GM18951 (cell line): Measurements from ENCODE around the gene FAM120A.
A peak's percentile ranks its signal among the peaks of the same experiment; 100 is the strongest.

Experiments
- POLR2A ChIP-seq: IDR thresholded peaks from 4 replicates; pipeline ENCODE4 v1.6.1; 2011; ENCODE audit warnings: mild to moderate bottlenecking; ENCODE audit not compliant: insufficient read length, insufficient read depth; ENCODE audit errors: extremely low read depth
- in situ Hi-C: fragments of 300-500 bp; cut with MboI; formaldehyde crosslinking; loops from one replicate; pipeline ENCODE4 v1.12.0; 2022; ENCODE audit warnings: low sequenced_read_pairs, mixed read lengths, inconsistent platforms; ENCODE audit not compliant: unreplicated experiment

FAM120A gene

DNA sequence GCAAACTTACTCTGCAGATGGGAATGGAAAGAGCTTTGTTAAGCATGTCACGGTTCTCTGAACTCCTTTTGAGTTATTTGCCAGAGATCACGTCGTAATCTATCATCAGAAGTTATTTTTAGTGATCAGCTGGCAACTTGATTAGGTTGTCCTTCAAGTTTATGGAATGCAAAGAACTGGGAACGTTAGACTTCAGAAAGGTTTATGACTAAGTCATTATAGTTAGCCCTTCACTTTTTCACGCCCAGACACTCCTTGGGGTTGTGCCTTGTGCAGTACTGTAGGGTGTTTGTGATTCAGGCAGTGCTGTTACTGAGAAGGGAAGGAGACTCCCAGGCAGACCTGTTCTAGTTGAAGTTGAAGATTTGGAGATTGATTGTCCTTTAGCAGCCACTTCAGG lies 98.1 kb downstream of the FAM120A start:
- in situ Hi-C loops, result loop anchor here (25.0 kb wide), 1 partner anchor 387 kb away; no protein-coding TSS in a partner anchor
- no peak for TF ChIP-seq POLR2A

DNA sequence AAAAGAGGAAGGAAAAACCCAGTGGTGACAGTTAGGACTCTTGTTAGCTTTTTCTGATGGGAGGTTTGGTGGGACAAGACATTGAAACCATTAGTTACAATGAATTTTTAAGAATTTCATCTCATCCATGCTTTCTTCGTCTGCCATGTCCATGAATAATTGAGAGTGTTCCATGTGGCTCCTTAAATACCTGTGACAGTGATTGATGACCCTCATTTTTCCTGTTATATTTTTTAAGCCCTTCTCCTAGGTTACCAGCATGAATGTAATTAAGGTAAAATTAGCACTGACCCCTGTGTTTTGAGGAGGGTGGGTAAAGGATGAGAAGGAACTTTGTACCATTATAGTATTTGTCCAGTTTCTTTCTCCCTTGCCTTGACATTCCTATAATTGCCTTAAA lies 101.4 kb downstream of the FAM120A start:
- in situ Hi-C loops, result loop anchor here (25.0 kb wide), 1 partner anchor 391 kb away; no protein-coding TSS in a partner anchor

DNA sequence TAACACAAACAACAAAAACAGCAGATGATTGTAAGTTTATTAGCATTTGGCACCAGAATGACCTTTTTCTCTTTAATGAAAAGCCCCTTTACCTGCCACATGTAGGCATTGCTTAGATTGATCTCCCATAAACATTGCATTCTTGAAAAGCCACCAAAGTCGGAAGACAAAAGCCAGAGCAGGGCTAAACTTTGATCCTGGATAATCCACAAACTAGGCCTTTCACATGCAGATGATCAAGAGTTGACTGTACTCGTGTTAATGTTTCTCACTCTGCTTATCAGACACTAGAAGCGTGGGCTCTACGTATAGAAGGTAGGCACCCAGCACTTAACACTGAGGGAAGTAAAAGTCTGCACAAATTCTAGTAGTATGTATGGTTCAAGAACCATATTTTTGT lies 103.9 kb downstream of the FAM120A start:
- no peak for TF ChIP-seq POLR2A
- in situ Hi-C loops, result loop anchor here (25.0 kb wide), 1 partner anchor 393 kb away; no protein-coding TSS in a partner anchor

More for the DNA sequence above, 101.4 kb downstream of the FAM120A start:
- no peak for TF ChIP-seq POLR2A

DNA sequence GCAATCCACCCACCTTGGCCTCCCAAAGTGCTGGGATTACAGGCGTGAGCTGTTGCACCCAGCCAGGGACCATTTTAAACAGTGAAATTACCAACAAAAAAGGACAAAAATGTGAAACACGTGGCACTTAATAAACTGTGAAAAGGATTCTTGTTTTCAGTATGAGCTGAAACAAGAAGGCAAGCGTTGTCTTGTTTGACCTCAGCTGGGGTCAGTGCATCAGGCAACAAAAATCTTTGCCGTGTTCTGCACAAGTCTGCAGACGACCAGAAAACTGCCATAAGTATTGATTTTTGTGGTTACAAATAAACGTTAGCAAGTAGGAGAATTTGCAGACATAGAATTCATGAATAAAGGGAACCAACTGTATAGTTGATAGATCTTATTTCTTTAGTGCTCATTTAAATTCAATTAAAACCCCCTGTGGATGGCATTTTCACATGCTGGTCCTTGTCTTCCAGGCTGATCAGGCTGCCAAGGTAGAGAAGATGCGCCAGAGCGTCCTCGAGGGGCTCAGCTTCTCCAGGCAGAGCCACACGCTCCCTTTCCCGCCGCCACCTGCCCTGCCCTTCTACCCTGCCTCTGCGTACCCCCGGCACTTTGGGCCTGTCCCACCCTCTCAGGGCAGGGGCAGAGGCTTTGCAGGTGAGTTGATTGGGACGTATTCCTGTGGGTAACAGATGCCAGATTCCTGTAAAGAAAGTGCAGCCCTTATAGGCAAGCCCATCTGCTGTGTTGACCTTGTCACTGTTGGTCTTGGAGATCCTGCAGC lies 106.1 kb downstream of the FAM120A start:
- in situ Hi-C loops, result loop anchor here (25.0 kb wide), 1 partner anchor 395 kb away; no protein-coding TSS in a partner anchor

DNA sequence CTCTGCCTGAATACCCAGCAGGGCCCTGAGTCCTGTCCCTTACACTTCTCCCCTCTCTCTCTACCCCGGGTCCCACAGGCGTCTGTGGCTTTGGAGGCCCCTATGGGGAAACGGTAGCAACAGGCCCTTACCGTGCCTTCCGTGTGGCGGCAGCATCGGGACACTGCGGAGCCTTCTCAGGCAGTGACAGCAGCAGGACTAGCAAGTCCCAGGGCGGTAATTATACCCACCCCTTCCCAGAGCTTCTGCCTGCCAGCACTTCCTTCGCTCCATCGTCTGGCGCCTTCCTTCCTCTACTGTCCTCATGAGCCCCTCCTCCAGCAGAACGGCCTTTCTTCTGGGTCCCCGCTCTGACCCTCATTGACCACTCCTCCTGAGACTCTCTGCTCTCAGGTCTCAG lies 107.0 kb downstream of the FAM120A start:
- in situ Hi-C loops, result loop anchor here (25.0 kb wide), 1 partner anchor 396 kb away; no protein-coding TSS in a partner anchor

More for the DNA sequence above, 106.1 kb downstream of the FAM120A start:
- TF ChIP-seq POLR2A, result no peak

DNA sequence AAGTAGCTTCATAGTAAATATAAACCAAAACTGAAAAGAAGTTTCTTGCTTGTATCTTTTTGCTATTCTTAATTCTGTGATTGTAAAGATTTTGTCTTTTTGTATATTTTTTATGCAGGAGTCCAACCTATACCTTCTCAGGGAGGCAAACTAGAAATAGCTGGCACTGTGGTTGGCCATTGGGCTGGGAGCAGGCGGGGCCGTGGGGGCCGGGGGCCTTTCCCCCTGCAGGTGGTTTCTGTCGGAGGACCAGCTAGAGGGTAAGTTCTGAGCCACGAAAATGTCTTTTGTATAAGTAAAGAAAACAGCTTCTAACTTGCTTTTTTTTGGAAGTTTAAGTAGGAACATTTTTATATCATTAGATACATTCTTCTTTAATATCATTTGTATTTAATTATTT lies 109.5 kb downstream of the FAM120A start:
- TF ChIP-seq POLR2A, result no peak
- in situ Hi-C loops, result loop anchor here (25.0 kb wide), 1 partner anchor 399 kb away; no protein-coding TSS in a partner anchor

More for the DNA sequence above, 107.0 kb downstream of the FAM120A start:
- no peak for TF ChIP-seq POLR2A

DNA sequence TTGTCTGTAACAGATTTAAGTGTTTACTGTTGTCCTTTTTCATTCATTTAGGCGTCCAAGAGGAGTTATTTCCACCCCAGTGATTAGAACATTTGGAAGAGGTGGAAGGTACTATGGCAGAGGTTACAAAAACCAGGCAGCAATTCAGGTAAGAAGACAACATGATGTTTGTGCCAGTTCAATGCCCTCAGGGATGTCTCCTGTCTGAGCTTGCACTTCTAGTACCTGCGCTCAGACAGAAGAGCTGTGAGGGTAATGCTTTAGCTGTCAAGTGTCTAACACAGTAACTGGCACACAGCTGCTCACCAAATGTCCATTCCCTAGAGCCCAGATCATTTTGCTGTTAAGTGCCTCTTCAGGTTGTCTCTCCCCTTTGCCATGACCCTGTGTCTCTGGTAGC lies 110.7 kb downstream of the FAM120A start:
- in situ Hi-C loops, result loop anchor here (25.0 kb wide), 1 partner anchor 400 kb away; no protein-coding TSS in a partner anchor
- no peak for TF ChIP-seq POLR2A

DNA sequence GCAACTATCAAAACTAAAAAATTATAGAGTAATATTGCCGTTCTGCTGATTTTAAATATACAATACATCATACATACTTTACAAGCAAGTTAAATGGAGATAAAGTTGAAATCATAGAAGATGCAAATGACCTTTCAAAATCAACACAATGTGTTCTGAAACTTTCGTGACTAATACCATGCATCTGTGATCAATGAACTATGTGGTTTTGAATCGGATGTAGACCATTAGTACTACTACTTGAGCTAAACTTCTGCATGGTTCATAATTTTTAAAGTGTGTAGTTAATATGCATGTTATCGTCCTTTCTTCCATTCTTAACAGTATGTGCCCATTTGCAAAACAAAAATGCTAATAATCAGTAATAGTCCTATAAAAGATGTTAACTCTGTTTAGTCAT lies 113.6 kb downstream of the FAM120A start:
- in situ Hi-C loops, result loop anchor here (25.0 kb wide), 1 partner anchor 403 kb away; no protein-coding TSS in a partner anchor
- no peak for TF ChIP-seq POLR2A

DNA sequence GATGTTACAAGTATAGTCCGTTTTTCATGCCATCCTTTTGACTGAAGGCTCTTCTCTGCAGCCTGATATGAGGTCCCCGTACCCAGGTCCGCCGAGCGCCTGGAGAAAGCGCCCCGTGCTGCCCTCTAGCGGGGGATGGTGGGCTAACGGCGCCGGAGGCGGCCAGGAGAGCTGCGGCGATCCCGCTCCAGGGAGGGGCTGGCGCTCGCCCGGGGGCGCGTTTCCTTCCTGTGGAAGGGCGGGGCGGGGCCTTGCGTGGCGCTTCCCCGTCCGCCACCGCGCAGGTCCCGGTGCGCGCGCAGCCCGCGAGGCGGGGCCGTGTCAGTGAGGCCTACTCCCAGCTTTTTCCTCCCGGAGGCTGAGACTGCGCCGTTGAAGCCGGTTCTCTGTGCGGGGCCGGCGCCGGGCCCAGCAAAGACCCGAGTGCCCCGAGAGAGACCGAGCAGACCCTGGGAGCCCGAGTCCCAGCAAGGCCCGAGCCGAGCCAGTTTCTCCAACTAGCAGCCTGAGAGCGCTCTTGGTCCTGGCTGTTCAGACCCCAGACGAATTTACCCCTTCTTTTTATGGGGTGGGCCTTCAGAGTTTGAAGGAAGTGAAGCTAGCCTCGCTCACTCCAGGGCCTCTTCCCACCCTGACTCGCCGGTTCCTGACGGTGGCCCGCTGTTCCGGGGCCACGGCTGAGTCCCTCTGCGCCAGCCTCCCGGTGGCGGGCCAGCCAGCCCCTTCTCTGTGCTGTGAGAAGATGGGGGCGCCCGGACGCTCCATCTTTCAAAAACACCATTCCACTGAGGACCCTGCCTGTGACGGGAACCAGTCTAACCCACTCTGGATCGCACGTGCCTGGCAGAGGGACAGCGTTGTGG lies 115.2 kb downstream of the FAM120A start:
- in situ Hi-C loops, result loop anchor here (25.0 kb wide), 1 partner anchor 404 kb away; no protein-coding TSS in a partner anchor
- TF ChIP-seq POLR2A, result peak; percentile 97

DNA sequence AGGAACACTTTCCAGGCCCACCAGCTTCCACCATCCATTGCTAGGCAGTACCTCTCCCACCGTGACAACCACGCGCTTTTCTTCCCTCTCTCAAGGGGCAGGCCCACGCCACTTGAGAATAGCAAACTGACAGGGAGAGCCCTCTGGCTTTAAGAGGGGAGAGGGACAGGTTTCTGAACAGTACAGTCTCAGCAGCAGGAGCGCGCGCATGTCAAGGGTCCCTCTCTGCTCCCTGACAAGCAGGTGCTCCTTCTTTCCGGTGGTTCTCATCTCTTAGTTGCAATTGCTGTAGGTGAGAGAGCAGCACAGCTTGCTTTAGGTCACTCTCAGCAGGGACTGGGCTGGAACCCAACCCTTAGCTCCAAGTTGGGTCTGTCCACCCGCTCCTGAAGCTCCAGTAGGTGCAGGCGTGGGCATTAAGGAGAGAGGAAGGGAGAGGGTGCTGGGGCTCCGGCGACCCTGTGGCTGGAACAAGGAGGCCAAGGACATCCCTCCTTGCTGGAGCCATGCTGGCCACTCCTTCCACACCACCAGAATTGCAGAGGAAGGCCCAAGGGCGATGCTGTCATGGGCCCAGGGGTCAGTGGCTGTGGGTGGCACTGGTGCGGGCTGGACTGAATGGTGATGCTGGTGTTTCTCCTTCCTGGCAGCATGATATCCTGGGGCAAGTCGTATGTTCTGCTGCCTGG lies 115.9 kb downstream of the FAM120A start:
- TF ChIP-seq POLR2A, result no peak
- in situ Hi-C loops, result loop anchor here (25.0 kb wide), 1 partner anchor 405 kb away; no protein-coding TSS in a partner anchor

DNA sequence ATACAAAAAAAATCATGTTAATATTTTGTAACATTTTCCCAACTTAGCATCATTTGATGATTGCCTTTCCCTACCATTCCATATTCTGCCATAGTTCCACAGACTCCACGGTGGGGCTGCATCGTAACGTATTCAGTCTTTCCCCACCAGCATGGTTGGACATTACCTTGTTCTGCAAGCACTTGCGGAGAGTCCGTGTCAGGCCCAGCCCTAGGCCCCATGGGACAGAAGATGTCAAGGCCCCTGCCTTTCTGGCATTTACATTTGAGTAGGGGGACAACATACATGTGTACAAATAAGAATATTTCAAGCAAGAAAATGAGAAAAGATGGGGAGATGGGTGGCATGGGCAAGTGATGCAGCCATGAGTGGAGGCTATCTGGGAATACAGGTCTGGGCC lies 116.7 kb downstream of the FAM120A start:
- no peak for TF ChIP-seq POLR2A
- in situ Hi-C loops, result loop anchor here (25.0 kb wide), 1 partner anchor 406 kb away; no protein-coding TSS in a partner anchor

DNA sequence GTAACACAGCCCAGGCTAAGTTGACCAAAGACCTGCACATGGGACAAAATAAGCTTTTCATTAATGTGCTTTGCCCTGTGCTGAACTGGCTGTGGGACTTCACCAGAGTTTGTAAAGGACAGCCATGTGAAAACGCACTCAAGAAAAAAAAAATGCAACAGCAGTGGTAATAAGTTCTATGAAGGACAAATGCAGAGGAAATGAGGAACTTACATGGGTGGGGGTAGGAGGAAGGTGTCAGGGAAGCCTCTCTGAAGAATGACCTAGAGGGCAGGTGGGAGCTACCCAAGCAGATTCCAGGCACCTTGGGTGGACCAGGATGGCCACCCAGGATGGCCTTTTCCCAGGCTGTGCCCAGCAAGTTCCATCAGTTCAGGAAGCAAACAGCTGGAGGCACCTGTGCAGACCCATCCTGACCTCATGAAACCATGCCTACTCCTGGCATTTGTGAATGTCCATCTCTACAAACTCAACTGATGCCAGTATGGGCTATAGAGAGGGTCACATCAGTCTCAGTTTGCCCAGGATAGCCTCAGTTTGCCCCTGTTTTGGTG lies 118.2 kb downstream of the FAM120A start:
- no peak for TF ChIP-seq POLR2A
- in situ Hi-C loops, result loop anchor here (25.0 kb wide), 1 partner anchor 407 kb away; no protein-coding TSS in a partner anchor
